ENCODE data around the gene FRYL.
"Not testable (repeated sequence)": the region's sequence is repeated elsewhere in the genome, so short reads cannot be mapped to it uniquely, and the experiment has no call there.

FRYL gene

GRCh38 chr4:48704091-48704802 lies 75.8 kb downstream of the FRYL start:
- no peak for DNase-seq (ENCODE audit: extremely low read depth in 1 of 2, low read depth in 1 of 2)

GRCh38 chr4:48699475-48699874 lies 80.6 kb downstream of the FRYL start:
- no peak for DNase-seq (ENCODE audit: extremely low read depth in 1 of 2, low read depth in 1 of 2)

GRCh38 chr4:48698029-48698971 lies 81.8 kb downstream of the FRYL start:
- no peak for DNase-seq (ENCODE audit: extremely low read depth in 1 of 2, low read depth in 1 of 2)

GRCh38 chr4:48697516-48697915 lies 82.6 kb downstream of the FRYL start:
- not testable (repeated sequence) for DNase-seq (ENCODE audit: extremely low read depth in 1 of 2, low read depth in 1 of 2)

GRCh38 chr4:48694824-48695223 lies 85.3 kb downstream of the FRYL start:
- no peak for DNase-seq (ENCODE audit: extremely low read depth in 1 of 2, low read depth in 1 of 2)

- no peak for DNase-seq (ENCODE audit: extremely low read depth in 1 of 2, low read depth in 1 of 2)
These were observed 86.1 kb downstream of the FRYL start for GRCh38 chr4:48693856-48694574.

GRCh38 chr4:48692897-48693296 lies 87.2 kb downstream of the FRYL start:
- DNase-seq (ENCODE audit: extremely low read depth in 1 of 2, low read depth in 1 of 2) = no peak

- no peak for DNase-seq (ENCODE audit: extremely low read depth in 1 of 2, low read depth in 1 of 2)
These were observed 88.0 kb downstream of the FRYL start for GRCh38 chr4:48692044-48692443.

- DNase-seq (ENCODE audit: extremely low read depth in 1 of 2, low read depth in 1 of 2) = no peak
These were observed 91.1 kb downstream of the FRYL start for GRCh38 chr4:48688953-48689352.

GRCh38 chr4:48687313-48688051 lies 92.6 kb downstream of the FRYL start:
- DNase-seq (ENCODE audit: extremely low read depth in 1 of 2, low read depth in 1 of 2) = no peak

- DNase-seq (ENCODE audit: extremely low read depth in 1 of 2, low read depth in 1 of 2) = no peak
These were observed 93.7 kb downstream of the FRYL start for GRCh38 chr4:48686369-48686768.

- no peak for DNase-seq (ENCODE audit: extremely low read depth in 1 of 2, low read depth in 1 of 2)
These were observed 96.1 kb downstream of the FRYL start for GRCh38 chr4:48683784-48684666.

GRCh38 chr4:48682870-48683269 lies 97.2 kb downstream of the FRYL start:
- DNase-seq (ENCODE audit: extremely low read depth in 1 of 2, low read depth in 1 of 2) = not testable (repeated sequence)

- DNase-seq (ENCODE audit: extremely low read depth in 1 of 2, low read depth in 1 of 2) = no peak
These were observed 98.2 kb downstream of the FRYL start for GRCh38 chr4:48681856-48682255.

GRCh38 chr4:48680848-48681568 lies 99.1 kb downstream of the FRYL start:
- DNase-seq (ENCODE audit: extremely low read depth in 1 of 2, low read depth in 1 of 2) = no peak

GRCh38 chr4:48673537-48673936 lies 106.5 kb downstream of the FRYL start:
- DNase-seq (ENCODE audit: extremely low read depth in 1 of 2, low read depth in 1 of 2) = no peak

GRCh38 chr4:48670587-48670986 lies 109.5 kb downstream of the FRYL start:
- no peak for DNase-seq (ENCODE audit: extremely low read depth in 1 of 2, low read depth in 1 of 2)

GRCh38 chr4:48669086-48669485 lies 111.0 kb downstream of the FRYL start:
- no peak for DNase-seq (ENCODE audit: extremely low read depth in 1 of 2, low read depth in 1 of 2)
